ENCODE data around the gene FIZ1.

Gene FIZ1

DNA sequence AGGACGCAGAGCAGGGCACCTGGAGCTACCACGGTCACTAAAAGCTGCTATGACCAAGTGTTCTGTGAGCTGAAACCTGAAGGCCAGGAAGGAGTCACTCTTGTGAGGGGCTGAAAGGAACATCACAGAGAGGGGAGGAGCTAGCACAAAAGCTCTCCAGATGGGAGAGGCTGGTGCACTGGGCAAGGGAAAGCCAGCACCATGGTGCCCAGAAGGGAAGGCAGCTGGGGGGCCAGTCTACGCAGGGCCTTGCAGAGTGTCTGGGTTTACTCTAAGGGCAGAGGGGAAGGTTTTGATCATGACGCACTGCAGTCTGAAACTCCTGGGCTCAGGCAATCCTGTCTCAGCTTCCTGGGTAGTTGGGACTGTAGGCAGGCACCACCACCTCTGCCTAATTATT is 37.4 kb upstream of the FIZ1 start:
- DNase-seq (ENCODE audit: low read depth in 2 of 3, low spot score in 1 of 3) = no peak

DNA sequence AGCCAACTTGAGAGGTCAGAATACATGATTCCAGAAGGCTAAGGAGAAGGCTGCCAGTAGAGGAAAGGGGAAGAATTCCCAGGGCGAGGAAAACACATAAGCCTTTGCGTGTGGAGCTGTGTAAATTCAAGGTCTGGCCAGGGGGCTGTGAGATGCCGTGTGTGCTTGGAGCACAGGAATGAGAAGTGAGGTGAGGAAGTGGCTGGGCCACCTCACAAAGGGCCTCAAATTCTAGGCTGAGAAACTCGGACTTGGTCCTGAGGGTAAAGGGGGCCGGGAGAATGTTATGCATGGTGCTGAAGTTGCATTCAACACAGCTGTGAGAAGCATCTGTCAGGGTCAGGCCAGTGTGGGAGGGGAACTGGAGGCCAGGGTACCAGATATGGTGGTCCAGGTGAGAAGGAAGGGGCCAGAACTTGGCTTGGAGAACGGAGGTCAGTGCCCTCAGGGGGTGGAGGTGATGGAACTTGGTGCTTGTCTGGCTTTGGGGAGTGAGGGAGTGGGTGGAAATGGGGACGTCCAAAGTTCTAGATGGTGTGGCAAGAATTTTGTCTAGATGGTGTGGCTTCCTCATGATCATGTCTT is 36.6 kb upstream of the FIZ1 start:
- DNase-seq (ENCODE audit: low read depth in 2 of 3, low spot score in 1 of 3) = no peak

DNA sequence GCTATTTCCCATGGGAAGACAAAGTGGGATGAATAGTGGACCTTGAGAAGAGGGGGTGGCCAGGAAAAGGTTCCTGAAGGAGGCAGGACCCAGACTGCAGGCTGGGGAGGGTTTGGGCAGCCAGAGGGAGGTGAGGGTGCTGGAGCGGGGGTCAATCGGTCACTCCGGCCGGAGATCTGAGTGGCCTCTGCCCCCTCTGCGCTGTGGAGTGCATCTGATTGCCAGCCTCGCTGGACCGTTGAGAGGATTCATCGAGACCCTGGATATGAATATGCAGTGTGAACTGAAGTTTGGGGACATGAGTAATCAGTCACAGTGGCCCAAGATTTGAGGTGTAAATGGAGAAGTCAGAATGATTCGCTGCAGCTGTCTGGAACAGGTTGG is 36.0 kb upstream of the FIZ1 start:
- DNase-seq (ENCODE audit: low read depth in 2 of 3, low spot score in 1 of 3) = no peak

- DNase-seq (ENCODE audit: low read depth in 2 of 3, low spot score in 1 of 3) = no peak
Observed at GRCh38 chr19:55633861-55634260, 34.5 kb upstream of the FIZ1 start.

GRCh38 chr19:55632463-55632834 is 33.1 kb upstream of the FIZ1 start:
- peak; percentile 77 to 96 (median 84) for DNase-seq (ENCODE audit: low read depth in 2 of 3, low spot score in 1 of 3)

GRCh38 chr19:55626350-55626749 is 27.0 kb upstream of the FIZ1 start:
- DNase-seq (ENCODE audit: low read depth in 2 of 3, low spot score in 1 of 3) = peak in 2 of 3 donors; percentile 29 to 44

GRCh38 chr19:55625004-55625326 is 25.6 kb upstream of the FIZ1 start:
- DNase-seq (ENCODE audit: low read depth in 2 of 3, low spot score in 1 of 3) = no peak

DNA sequence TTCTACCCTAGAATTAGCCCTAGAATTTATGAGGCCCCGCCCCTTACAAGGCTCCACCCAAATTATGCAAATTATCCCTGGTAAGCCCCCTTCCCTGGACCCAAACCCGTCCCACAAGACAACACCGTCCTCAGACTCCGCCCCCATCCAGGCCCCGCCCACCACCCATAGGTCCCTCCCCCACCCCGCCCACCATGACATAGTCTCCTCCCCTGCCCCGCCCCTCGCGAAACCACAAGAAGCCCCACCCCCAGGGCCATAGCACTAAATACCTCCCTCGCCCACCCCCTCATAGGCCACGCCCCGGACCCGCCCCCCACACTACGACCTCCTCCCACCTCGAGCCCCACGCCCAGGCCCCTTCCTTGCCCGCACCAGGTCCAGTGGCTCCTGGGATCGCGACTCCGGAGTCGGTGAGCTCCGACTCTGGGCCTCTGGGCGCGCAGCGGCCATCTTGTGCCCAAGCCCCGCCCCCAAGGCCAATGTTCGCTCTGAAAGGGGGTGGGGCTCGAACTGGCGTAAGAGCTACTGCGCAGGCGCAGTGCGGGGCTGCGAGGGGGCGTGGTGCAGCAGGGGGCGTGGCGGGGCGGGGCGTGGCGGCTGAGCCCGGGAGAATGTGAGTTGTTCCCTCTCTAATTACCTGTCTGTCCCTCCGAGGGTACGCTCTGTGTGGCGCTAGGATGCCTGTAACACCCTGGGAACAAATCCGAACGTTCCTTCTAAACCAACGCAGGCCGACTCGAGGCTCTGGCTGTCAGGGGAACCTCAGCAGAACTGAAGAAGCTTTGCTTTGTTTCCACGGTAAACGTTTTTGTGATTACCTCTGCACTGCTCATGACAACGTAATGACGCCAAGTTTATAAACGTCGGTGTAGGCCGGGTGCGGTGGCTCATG is 25.0 kb upstream of the FIZ1 start, which contains the start of gene ZNF784:
Gene ZNF784 (minus strand): TSS at position 458 of the 895 bp plus-strand sequence. CDS start 5 bp downstream, at position 453.
- DNase-seq (ENCODE audit: low read depth in 2 of 3, low spot score in 1 of 3) = peak; percentile 87 to 91 (median 89)

- DNase-seq (ENCODE audit: low read depth in 2 of 3, low spot score in 1 of 3) = no peak
Observed at GRCh38 chr19:55623561-55623960, 24.2 kb upstream of the FIZ1 start.

DNA sequence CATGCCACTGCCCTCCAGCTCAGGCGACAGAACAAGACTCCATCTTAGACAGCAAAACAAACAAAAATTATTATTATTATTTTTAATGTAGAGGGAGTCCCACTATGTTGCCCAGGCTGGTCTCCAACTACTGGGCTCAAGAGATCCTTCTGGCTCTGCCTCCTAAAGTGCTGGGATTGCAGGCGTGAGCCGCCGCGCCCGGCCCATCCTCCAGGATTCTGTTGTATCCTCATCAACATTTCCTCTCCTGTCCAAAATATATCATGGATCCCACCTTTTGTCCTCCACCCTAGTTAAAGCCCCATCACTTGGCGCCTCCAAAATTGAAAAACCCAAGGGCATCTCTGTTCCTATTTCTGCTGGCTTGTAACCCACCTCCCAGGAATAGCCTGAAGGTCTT is 23.8 kb upstream of the FIZ1 start:
- no peak for DNase-seq (ENCODE audit: low read depth in 2 of 3, low spot score in 1 of 3)

DNA sequence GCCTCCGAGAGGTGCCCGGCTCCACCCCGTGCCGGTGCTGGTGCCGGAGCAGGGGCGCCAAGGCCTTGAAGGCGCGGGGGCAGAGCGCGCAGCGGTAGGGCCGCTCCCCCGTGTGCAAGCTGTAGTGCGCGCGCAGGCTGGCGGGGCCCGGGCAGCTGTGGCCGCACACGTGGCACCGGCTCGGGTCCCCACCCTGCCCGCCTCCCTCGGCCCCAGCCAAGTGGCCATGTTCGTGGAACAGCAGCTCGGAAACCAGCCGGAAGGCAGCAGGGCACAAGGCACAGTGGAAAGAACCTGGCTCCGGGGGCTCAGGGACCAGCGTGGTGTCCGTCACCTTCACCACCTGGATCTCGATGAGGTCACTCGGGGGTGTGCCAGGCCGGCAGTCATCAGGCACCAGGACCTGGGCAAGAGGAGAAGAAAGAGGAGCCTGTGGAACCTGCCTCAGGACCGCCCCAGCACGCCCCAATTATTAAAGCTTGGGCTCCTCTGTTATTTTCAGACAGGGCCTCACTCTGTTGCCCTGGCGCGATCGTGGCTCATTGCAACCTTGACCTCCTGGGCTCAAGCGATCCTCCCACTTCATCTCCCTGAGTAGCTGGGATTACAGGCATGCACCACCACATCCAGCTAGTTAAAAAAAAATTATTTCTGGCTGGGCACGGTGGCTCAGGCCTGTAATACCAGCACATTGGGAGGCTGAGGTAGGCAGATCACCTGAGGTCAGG is 23.1 kb upstream of the FIZ1 start:
- DNase-seq (ENCODE audit: low read depth in 2 of 3, low spot score in 1 of 3) = no peak

DNA sequence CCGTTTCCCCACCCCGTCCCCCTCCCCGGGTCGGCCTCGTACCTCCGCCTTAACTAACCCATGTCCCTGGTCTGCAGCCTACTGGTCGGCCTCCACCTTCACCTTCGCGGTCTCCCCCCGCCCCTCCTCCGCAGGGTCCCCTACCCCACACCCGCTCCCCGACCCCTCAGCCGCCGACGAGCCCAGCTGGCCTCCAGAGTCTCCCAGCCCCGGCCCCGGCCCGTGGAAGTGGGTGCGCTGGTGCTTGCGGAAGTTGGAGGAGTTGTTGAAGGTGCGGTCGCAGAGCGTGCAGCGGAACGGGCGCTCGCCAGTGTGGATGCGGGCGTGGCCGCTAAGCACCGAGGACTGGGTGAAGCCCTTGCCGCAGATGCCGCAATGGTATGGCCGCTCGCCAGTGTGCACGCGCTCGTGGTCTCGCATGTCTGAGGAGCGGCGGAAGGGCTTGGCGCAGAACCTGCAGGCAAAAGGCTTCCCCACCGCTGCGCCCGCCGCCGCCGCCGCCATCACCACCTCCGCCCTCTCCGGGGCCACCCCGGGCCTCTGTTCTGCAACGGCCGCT is 22.4 kb upstream of the FIZ1 start:
- DNase-seq (ENCODE audit: low read depth in 2 of 3, low spot score in 1 of 3) = no peak

- DNase-seq (ENCODE audit: low read depth in 2 of 3, low spot score in 1 of 3) = no peak
Observed at GRCh38 chr19:55621205-55621672, 21.9 kb upstream of the FIZ1 start.

DNA sequence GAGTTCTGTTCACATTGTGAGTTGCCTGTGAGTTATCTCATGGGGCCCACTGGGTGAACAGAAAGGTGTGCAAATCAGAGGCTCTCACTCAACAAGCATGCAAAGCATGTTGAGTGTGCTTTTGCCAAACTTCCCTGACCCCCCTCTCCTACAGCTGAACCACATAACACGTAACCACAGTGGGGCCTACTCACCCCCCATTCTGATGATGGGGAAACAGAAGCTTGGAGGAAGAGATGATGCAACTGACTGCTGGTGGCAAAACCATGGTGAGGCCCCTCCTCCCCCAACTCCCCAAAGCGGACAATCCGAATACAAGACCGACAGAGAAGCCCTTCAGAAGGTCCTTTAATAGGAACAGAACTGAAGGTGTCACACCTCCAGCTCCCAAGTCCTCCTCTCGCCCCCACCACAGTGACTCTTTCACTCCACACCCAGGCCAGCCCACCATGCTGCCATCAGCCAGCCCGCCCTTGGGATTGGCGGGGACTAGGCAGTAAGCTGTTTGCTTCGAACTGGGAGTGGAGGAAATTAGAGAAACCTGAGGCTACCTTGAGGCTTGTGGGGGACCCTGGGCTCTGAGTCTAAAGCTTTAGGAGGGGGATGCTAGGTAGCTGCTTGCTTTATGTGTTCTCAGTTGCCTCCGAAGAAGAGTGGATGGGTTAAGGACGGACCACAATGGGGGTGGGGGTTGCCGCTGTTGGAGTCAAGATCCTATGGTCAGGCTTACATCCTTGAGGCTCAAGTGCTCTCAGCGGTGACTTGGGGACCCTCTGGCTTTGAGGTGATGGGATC is 21.3 kb upstream of the FIZ1 start:
- no peak for DNase-seq (ENCODE audit: low read depth in 2 of 3, low spot score in 1 of 3)

DNA sequence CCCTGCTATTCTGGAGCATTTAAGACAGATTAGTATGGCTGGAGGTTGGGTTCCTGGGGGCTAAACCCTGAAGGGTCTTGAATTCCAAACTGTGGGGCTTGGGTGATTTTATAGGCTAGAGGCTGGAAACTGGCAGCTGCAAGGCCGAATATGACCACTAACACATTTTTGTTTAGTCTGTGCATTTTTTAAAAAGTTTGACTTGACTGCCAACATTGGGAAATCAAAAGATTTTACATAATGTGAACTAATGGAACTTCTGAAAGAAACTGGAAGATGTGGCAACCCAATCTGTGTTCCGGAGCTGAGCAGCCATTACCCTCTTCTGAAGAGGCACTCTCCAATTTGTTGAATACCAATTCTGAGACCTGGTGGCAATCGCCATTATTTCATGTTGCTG is 20.0 kb upstream of the FIZ1 start:
- DNase-seq (ENCODE audit: low read depth in 2 of 3, low spot score in 1 of 3) = no peak

DNA sequence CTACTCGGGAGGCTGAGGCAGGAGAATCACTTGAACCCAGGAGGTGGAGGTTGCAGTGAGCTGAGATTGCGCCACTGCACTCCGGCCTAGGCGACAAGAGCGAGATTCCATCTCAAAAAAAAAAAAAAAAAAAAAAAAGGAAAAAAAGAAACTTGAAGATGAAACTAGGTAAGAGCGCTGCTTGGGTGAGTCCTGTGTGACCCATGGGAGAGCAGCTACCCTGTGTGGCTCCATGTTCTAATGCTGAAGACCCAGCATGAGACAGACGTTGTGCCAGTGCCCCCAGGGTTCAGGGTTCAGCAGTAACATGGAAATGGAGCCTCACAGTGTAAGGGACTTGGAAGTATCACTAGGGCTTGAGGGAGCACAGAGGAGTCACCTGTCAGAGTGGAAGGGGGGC is 19.1 kb upstream of the FIZ1 start:
- no peak for DNase-seq (ENCODE audit: low read depth in 2 of 3, low spot score in 1 of 3)

- DNase-seq (ENCODE audit: low read depth in 2 of 3, low spot score in 1 of 3) = no peak
Observed at GRCh38 chr19:55617426-55617825, 18.1 kb upstream of the FIZ1 start.

GRCh38 chr19:55616395-55616875 is 17.1 kb upstream of the FIZ1 start:
- no peak for DNase-seq (ENCODE audit: low read depth in 2 of 3, low spot score in 1 of 3)

DNA sequence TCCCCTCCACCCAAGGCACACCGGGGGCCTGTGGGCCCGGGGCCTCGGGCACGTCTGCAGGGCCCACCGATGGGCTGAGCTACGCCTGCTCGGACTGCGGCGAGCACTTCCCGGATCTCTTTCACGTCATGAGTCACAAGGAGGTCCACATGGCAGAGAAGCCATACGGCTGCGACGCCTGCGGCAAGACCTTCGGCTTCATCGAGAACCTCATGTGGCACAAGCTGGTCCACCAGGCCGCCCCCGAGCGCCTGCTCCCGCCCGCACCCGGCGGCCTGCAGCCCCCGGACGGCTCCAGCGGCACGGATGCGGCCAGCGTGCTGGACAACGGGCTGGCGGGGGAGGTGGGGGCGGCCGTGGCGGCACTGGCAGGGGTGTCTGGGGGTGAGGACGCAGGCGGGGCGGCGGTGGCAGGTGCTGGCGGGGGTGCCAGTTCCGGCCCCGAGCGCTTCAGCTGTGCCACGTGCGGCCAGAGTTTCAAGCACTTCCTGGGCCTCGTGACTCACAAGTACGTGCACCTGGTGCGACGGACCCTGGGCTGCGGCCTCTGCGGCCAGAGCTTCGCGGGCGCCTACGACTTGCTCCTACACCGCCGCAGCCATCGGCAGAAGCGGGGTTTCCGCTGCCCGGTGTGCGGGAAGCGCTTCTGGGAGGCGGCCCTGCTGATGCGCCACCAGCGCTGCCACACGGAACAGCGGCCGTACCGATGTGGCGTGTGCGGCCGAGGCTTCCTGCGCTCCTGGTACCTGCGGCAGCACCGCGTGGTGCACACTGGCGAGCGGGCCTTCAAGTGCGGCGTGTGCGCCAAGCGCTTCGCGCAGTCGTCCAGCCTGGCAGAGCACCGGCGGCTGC is 16.5 kb upstream of the FIZ1 start:
- no peak for DNase-seq (ENCODE audit: low read depth in 2 of 3, low spot score in 1 of 3)

All from stimulated activated CD4-positive, alpha-beta T cell treated with anti-CD3 and anti-CD28 coated beads, Interleukin-12 subunit alpha, Interleukin-12 subunit beta, amount 100 ng/mL, for 48 hours (primary cell).